Endothelial cell of umbilical vein (primary cell): ENCODE results near the gene TESMIN. TPM values are rescaled to one million over a fixed set of nuclear protein-coding genes. Genes with fewer than 3 reads are reported as not detected.

ENCODE experiments used
- BruUV-seq: library from RNA; stranded (reverse); fragments of 400-500 nt; replicated peaks from 2 replicates; lab custom pipeline; 2021; lab: Mats Ljungman, UMichigan
- CTCF ChIA-PET: fragments of 300-600, 350-600 bp; sonication (Branson Sonifier 250); formaldehyde crosslinking; loops from one replicate; lab custom pipeline; 2021; ENCODE audit warnings: antibody characterized with exemption, inconsistent platforms; lab: Charles Lee
- POLR2A ChIA-PET: fragments of 300-600, 350-600 bp; sonication (Branson Sonifier 250); formaldehyde crosslinking; loops from one replicate; lab custom pipeline; 2021; ENCODE audit warnings: antibody characterized with exemption, inconsistent platforms; lab: Charles Lee
- DNase-seq: peaks from one replicate; pipeline ENCODE4 v3.0.0-alpha.2; 2011; ENCODE audit warnings: low read depth, low spot score
- FAIRE-seq: peaks from 2 replicates; lab custom pipeline; 2011; peaks lifted over from hg19 to GRCh38; lab: Jason Lieb, UNC
- H2AFZ ChIP-seq: 2 replicates; pipeline ENCODE4 v1.6.0; 2012; ENCODE audit warnings: low read depth, low read length, control low read depth, inconsistent platforms
- H3K27ac ChIP-seq: 2 replicates; pipeline ENCODE4 v1.5.1; 2011; ENCODE audit warnings: low read depth, mild to moderate bottlenecking, control low read depth, low read length, moderate library complexity; ENCODE audit not compliant: insufficient read depth
- H3K27me3 ChIP-seq, 2 experiments: 2 replicates each; pipeline versions ENCODE4 v1.6.0 to v1.6.1; 2011; ENCODE audit warnings: low read length in 2 of 2, mixed read lengths in 1 of 2; ENCODE audit not compliant: control insufficient read depth in 2 of 2, insufficient read depth in 2 of 2
- H3K36me3 ChIP-seq, 2 experiments: 2 replicates in 1 of 2; 3 replicates in 1 of 2; pipeline ENCODE4 v1.5.1; 2011; ENCODE audit warnings: low read length in 2 of 2, mild to moderate bottlenecking in 1 of 2, moderate library complexity in 1 of 2; ENCODE audit not compliant: control insufficient read depth in 2 of 2, insufficient read depth in 2 of 2; ENCODE audit errors: extremely low read depth in 1 of 2
- H3K4me1 ChIP-seq: 3 replicates; pipeline ENCODE4 v1.5.1; 2011; ENCODE audit warnings: mild to moderate bottlenecking, low read length; ENCODE audit not compliant: control insufficient read depth, insufficient read depth; ENCODE audit errors: extremely low read depth
- H3K4me2 ChIP-seq: 2 replicates; pipeline ENCODE4 v1.6.1; 2011; ENCODE audit warnings: low read length, control low read depth, mixed read lengths; ENCODE audit not compliant: insufficient read depth
- H3K4me3 ChIP-seq, 3 experiments: fragments of 200-600 bp in 1 of 3; sonication (generic), shearing (Covaris generic) in 1 of 3; replicated peaks in 1 of 3; 2 replicates each; pipeline ENCODE4 v1.5.1; 2011 to 2016; ENCODE audit warnings: control low read depth in 3 of 3, low read length in 3 of 3, mild to moderate bottlenecking in 2 of 3, inconsistent platforms in 1 of 3, low read depth in 1 of 3, moderate library complexity in 1 of 3; ENCODE audit not compliant: insufficient read depth in 1 of 3
- H3K79me2 ChIP-seq: 2 replicates; pipeline ENCODE4 v1.6.0; 2012; ENCODE audit warnings: low read length, inconsistent platforms; ENCODE audit not compliant: control insufficient read depth, insufficient read depth
- H3K9ac ChIP-seq: replicated peaks from 2 replicates; pipeline ENCODE3; 2011; ENCODE audit warnings: low read length, control low read depth; ENCODE audit not compliant: insufficient read depth; ENCODE audit errors: extremely low read depth
- H3K9me1 ChIP-seq: replicated peaks from 3 replicates; pipeline ENCODE4 v1.6.0; 2011; ENCODE audit warnings: mild to moderate bottlenecking, low read length; ENCODE audit not compliant: control insufficient read depth, insufficient read depth; ENCODE audit errors: extremely low read depth
- H3K9me3 ChIP-seq: replicated peaks from 2 replicates; pipeline ENCODE4 v1.5.1; 2012; ENCODE audit warnings: low read length, inconsistent platforms; ENCODE audit not compliant: control insufficient read depth, insufficient read depth
- H4K20me1 ChIP-seq: replicated peaks from 2 replicates; pipeline ENCODE3; 2011; ENCODE audit warnings: mild to moderate bottlenecking, low read length; ENCODE audit not compliant: control insufficient read depth, insufficient read depth; ENCODE audit errors: extremely low read depth
- EZH2 ChIP-seq: IDR thresholded peaks from 2 replicates; pipeline ENCODE4 v1.6.1; 2012; ENCODE audit warnings: borderline replicate concordance, low read depth, mild to moderate bottlenecking, moderate library complexity, low read length, inconsistent platforms; ENCODE audit not compliant: severe bottlenecking
- FOS ChIP-seq: IDR thresholded peaks from 2 replicates; pipeline ENCODE4 v1.6.1; 2011; ENCODE audit warnings: mild to moderate bottlenecking, low read length, moderate library complexity, borderline replicate concordance; ENCODE audit not compliant: insufficient read depth
- GATA2 ChIP-seq: IDR thresholded peaks from 2 replicates; pipeline ENCODE4 v1.7.0; 2011; ENCODE audit warnings: low read depth, mild to moderate bottlenecking, moderate library complexity, mixed read lengths, low read length; ENCODE audit not compliant: insufficient read length, insufficient read depth
- JUN ChIP-seq: IDR thresholded peaks from 2 replicates; pipeline ENCODE4 v1.6.1; 2011; ENCODE audit warnings: borderline replicate concordance, low read depth; ENCODE audit not compliant: insufficient read length, insufficient read depth
- MYC ChIP-seq: IDR thresholded peaks from one replicate; pipeline ENCODE4 v1.6.1; 2011; ENCODE audit warnings: mild to moderate bottlenecking, low read depth, low read length
- POLR2A ChIP-seq: IDR thresholded peaks from 2 replicates; pipeline ENCODE4 v1.6.1; 2012; ENCODE audit warnings: low read depth, mild to moderate bottlenecking, control low read depth, low read length
- POLR2AphosphoS5 ChIP-seq: IDR thresholded peaks from 2 replicates; pipeline ENCODE4 v1.6.1; 2012; ENCODE audit warnings: low read depth, mild to moderate bottlenecking, control low read depth, low read length, moderate library complexity; ENCODE audit not compliant: insufficient read depth
- dilution Hi-C: fragments of 300-500 bp; cut with MboI; formaldehyde crosslinking; loops from one replicate; pipeline ENCODE4 v1.15.0; 2019; ENCODE audit warnings: low sequenced_read_pairs; ENCODE audit not compliant: extremely low pct_ligation_motif_present
- intact Hi-C: fragments of 100-400 bp; cut with micrococcal nuclease; formaldehyde crosslinking; loops from one replicate; pipeline ENCODE4 v1.10.0; 2022
- polyA plus RNA-seq, 4 experiments: library from polyadenylated mRNA; depleted of rRNA in 3 of 4; stranded (reverse) in 3 of 4; unstranded in 1 of 4; fragments of >200 nt; gene quantifications; 2 replicates each; pipeline versions ENCODE4 v1.2.1 to v1.2.3, GENCODE V29; 2011 to 2012; ENCODE audit warnings: missing spikeins in 1 of 4
- total RNA-seq: library from RNA; stranded (reverse); gene quantifications from 2 replicates; pipeline ENCODE4 v1.2.3, GENCODE V29; 2021
- TF ChIP-seq, protein P1 (sequence below), 2 donors: IDR thresholded peaks; 1 replicate in 1 of 2; 2 replicates in 1 of 2; pipeline ENCODE4 v1.5.1; 2011; ENCODE audit warnings: low read length in 2 of 2, mild to moderate bottlenecking in 2 of 2, moderate library complexity in 2 of 2, control low read depth in 1 of 2, inconsistent platforms in 1 of 2, low read depth in 1 of 2; ENCODE audit not compliant: insufficient read depth in 1 of 2; ENCODE audit errors: extremely low read depth in 1 of 2
- TF ChIP-seq, protein P2 (sequence below): IDR thresholded peaks from 2 replicates; pipeline ENCODE4 v1.6.1; 2011; ENCODE audit not compliant: insufficient read depth, insufficient read length

The TESMIN gene
- total and polyA plus RNA-seq, 2 donors (not counting 3 experiments of a cell fraction or from before 2014, with no cell fraction given): 1.7 to 6.1 TPM

DNA sequence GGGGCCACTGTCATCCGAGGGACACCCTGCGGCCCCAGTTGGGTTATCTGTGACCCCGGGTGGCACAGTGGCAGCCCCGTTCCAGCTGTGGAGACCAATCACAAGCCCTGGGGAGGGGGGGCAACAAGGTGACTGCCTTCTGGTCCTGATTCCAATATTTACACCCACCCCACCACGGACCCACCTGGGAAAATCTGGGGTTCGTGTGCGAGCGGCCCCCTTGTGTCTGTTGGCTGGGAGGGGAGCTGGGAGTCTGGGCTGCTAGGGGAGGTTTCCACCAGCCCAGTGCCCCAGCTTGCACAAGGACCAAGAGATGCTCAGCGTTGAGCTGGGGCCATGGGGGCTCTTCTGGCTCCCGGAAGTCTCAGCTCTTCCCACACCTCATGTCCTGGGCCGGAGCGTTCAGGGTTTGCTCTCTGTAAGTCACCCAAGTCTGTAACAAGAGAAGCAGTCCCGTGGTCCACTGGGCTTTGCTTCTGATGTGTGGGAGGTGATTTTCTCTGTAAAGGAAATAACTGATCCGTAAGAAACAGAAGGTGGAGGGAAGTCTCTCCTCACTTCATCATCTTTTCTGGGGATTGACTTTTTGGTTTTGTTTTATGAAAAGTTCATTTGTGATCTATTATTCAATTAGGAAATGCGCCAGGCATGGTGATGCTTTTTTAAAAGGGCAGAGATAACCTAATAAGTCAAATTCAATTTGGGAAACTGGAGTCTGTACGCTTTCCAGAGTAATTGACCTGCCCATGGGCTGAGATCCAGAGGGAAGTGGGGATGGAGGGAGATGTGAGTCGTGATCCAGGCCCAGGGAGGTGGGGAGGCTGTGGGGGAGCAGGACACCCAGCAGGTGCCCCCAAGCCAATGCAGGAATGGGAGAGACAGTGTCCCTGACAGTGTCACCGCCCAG, 89.4 kb downstream of the TESMIN start:
- Histone ChIP-seq H2AFZ (no peak overlapping the region), H3K27ac (no peak overlapping the region), H3K4me2 (no peak overlapping the region), H3K27me3 (no peaks in the 10 kb centered on the region), H4K20me1 (no peaks in the 10 kb centered on the region), H3K4me3 (no peak overlapping the region), H3K36me3 (no peaks in the 10 kb centered on the region), H3K4me1 (peaks cover 4% of the 10 kb centered on the region), H3K9ac (no peak overlapping the region), H3K9me3 (no peaks in the 10 kb centered on the region), H3K9me1 (no peaks in the 10 kb centered on the region), H3K79me2 (no peaks in the 10 kb centered on the region)
- FAIRE-seq (no peak), DNase-seq (no peak)
- TF ChIP-seq, protein P1, sequence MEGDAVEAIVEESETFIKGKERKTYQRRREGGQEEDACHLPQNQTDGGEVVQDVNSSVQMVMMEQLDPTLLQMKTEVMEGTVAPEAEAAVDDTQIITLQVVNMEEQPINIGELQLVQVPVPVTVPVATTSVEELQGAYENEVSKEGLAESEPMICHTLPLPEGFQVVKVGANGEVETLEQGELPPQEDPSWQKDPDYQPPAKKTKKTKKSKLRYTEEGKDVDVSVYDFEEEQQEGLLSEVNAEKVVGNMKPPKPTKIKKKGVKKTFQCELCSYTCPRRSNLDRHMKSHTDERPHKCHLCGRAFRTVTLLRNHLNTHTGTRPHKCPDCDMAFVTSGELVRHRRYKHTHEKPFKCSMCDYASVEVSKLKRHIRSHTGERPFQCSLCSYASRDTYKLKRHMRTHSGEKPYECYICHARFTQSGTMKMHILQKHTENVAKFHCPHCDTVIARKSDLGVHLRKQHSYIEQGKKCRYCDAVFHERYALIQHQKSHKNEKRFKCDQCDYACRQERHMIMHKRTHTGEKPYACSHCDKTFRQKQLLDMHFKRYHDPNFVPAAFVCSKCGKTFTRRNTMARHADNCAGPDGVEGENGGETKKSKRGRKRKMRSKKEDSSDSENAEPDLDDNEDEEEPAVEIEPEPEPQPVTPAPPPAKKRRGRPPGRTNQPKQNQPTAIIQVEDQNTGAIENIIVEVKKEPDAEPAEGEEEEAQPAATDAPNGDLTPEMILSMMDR (IDR thresholded peaks at IDR 0.05; ENCODE audit: extremely low read depth in 1 of 2, insufficient read depth in 1 of 2, low read depth in 1 of 2, low read length in 2 of 2): no peak
- no peak for TF ChIP-seq POLR2A
- TF ChIP-seq GATA2: no peak
- TF ChIP-seq, protein P2, sequence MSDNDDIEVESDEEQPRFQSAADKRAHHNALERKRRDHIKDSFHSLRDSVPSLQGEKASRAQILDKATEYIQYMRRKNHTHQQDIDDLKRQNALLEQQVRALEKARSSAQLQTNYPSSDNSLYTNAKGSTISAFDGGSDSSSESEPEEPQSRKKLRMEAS: no peak
- TF ChIP-seq JUN: no peak
- TF ChIP-seq FOS: no peak
- no peak for TF ChIP-seq EZH2
- no peak for TF ChIP-seq MYC
- TF ChIP-seq POLR2AphosphoS5: no peak
- intact Hi-C loops (no loop called here), dilution Hi-C loops (no loop called here)
- BruUV-seq: no TSS peak
- ChIA-PET POLR2A (no interaction called here), CTCF (no interaction called here)
